B cell (primary cell): ENCODE results near the gene MYLK2. TPM values are rescaled to one million over a fixed set of nuclear protein-coding genes. Genes with fewer than 3 reads are reported as not detected.

Source experiments
- ATAC-seq: fragments of 200-7000 bp; cut with Tn5 transposase; one replicate; pipeline ENCODE4 v1.10.0; 2021; ENCODE audit warnings: low read depth, mild to moderate bottlenecking, moderate number of reproducible peaks, moderate library complexity
- CTCF ChIA-PET: fragments of 350-600 bp; sonication (Branson Sonifier 250); formaldehyde crosslinking; loops from one replicate; lab custom pipeline; 2021; ENCODE audit warnings: antibody characterized with exemption, inconsistent platforms; lab: Charles Lee
- POLR2A ChIA-PET: fragments of 350-600 bp; sonication (Branson Sonifier 250); formaldehyde crosslinking; loops from one replicate; lab custom pipeline; 2021; ENCODE audit warnings: antibody characterized with exemption; lab: Charles Lee
- DNase-seq: peaks from one replicate; pipeline ENCODE4 v3.0.0; 2013
- H2AFZ ChIP-seq: 2 replicates; pipeline ENCODE4 v1.6.1; 2012; ENCODE audit warnings: mild to moderate bottlenecking, low read depth, low read length; ENCODE audit not compliant: insufficient read depth, poor library complexity, severe bottlenecking
- H3K27ac ChIP-seq, 2 donors: 1 replicate in 1 of 2; 2 replicates in 1 of 2; pipeline ENCODE4 v1.5.1; 2012 to 2013; ENCODE audit warnings: low read length in 2 of 2, mild to moderate bottlenecking in 2 of 2, moderate library complexity in 1 of 2
- H3K27me3 ChIP-seq, 4 experiments: fragments of 200-600 bp in 1 of 4; sonication (generic) in 1 of 4; replicated peaks in 1 of 4; 1 replicate in 2 of 4; 2 replicates in 2 of 4; pipeline versions ENCODE4 v1.6.1 to v1.7.0; 2013 to 2016; ENCODE audit warnings: low read length in 3 of 4, mild to moderate bottlenecking in 2 of 4, mixed read lengths in 1 of 4, moderate library complexity in 1 of 4; ENCODE audit not compliant: insufficient read depth in 4 of 4, control insufficient read depth in 3 of 4; ENCODE audit errors: control extremely low read depth in 1 of 4
- H3K36me3 ChIP-seq, 2 experiments: replicated peaks in 1 of 2; 1 replicate in 1 of 2; 2 replicates in 1 of 2; pipeline versions ENCODE4 v1.6.1 to v1.7.1; 2013; ENCODE audit warnings: low read length in 1 of 2; ENCODE audit not compliant: insufficient read depth in 2 of 2, control insufficient read depth in 1 of 2; ENCODE audit errors: control extremely low read depth in 1 of 2, extremely low read depth in 1 of 2
- H3K4me1 ChIP-seq, 2 donors: fragments of 200-600 bp in 1 of 2; sonication (generic) in 1 of 2; 1 replicate in 1 of 2; 2 replicates in 1 of 2; pipeline versions ENCODE4 v1.5.1 to v1.6.1; 2013 to 2017; ENCODE audit warnings: low read length in 2 of 2; ENCODE audit not compliant: control insufficient read depth in 2 of 2, insufficient read depth in 2 of 2
- H3K4me2 ChIP-seq: replicated peaks from 2 replicates; pipeline ENCODE3; 2012; ENCODE audit warnings: mild to moderate bottlenecking, low read depth, low read length; ENCODE audit not compliant: poor library complexity, severe bottlenecking
- H3K4me3 ChIP-seq, 5 experiments: fragments of 200-600 bp in 1 of 5; sonication (generic) in 1 of 5; 1 replicate in 3 of 5; 2 replicates in 2 of 5; pipeline versions ENCODE4 v1.5.1 to v1.7.0; 2011 to 2016; ENCODE audit warnings: low read length in 4 of 5, mild to moderate bottlenecking in 4 of 5, low read depth in 2 of 5, control low read depth in 1 of 5, moderate library complexity in 1 of 5; ENCODE audit not compliant: insufficient read depth in 1 of 5; ENCODE audit errors: control extremely low read depth in 1 of 5, extremely low read depth in 1 of 5
- H3K79me2 ChIP-seq: fragments of 200-600 bp; sonication (generic); one replicate; pipeline ENCODE4 v1.6.0; 2016; ENCODE audit warnings: low read length; ENCODE audit not compliant: control insufficient read depth, insufficient read depth
- H3K9ac ChIP-seq: fragments of 200-600 bp; sonication (generic); 2 replicates; pipeline ENCODE4 v1.6.1; 2017; ENCODE audit warnings: mild to moderate bottlenecking, low read length, moderate library complexity
- H3K9me3 ChIP-seq, 3 donors: one replicate each; pipeline versions ENCODE4 v1.6.1 to v1.7.1; 2013; ENCODE audit warnings: low read length in 2 of 3; ENCODE audit not compliant: control insufficient read depth in 2 of 3, insufficient read depth in 1 of 3; ENCODE audit errors: control extremely low read depth in 1 of 3
- H4K20me1 ChIP-seq: 2 replicates; pipeline ENCODE4 v1.6.0; 2012; ENCODE audit warnings: mild to moderate bottlenecking, low read length; ENCODE audit not compliant: insufficient read depth, control insufficient read depth, poor library complexity, severe bottlenecking
- H3K27ac Mint-ChIP-seq: one replicate; pipeline ENCODE4 v1.8.0; 2021; ENCODE audit warnings: mixed read lengths
- H3K27me3 Mint-ChIP-seq: one replicate; pipeline ENCODE4 v1.8.0; 2021; ENCODE audit warnings: mixed read lengths
- H3K4me1 Mint-ChIP-seq: one replicate; pipeline ENCODE4 v1.8.0; 2021; ENCODE audit warnings: mixed read lengths
- H3K4me3 Mint-ChIP-seq: one replicate; pipeline ENCODE4 v1.8.0; 2021; ENCODE audit warnings: mixed read lengths
- H3K9me3 Mint-ChIP-seq: one replicate; pipeline ENCODE4 v1.8.0; 2022; ENCODE audit warnings: mixed read lengths; ENCODE audit not compliant: insufficient read depth
- CTCF ChIP-seq: fragments of 200-600 bp; IDR thresholded peaks from one replicate; pipeline ENCODE4 v1.8.0; 2022; ENCODE audit warnings: antibody characterized with exemption, mild to moderate bottlenecking
- EZH2 ChIP-seq: IDR thresholded peaks from 2 replicates; pipeline ENCODE4 v1.6.1; 2012; ENCODE audit warnings: borderline replicate concordance, low read depth, mild to moderate bottlenecking, moderate library complexity, low read length; ENCODE audit not compliant: insufficient read depth, poor library complexity, severe bottlenecking
- WGBS: methylation state at CpG from one replicate; pipeline ENCODE4 v1.1.5; 2013; ENCODE audit warnings: missing lambda C conversion rate; ENCODE audit not compliant: insufficient coverage; 5-methylcytosine and 5-hydroxymethylcytosine counted together
- intact Hi-C: fragments of 100-400 bp; cut with micrococcal nuclease; formaldehyde crosslinking; loops from one replicate; pipeline ENCODE4 v1.10.0; 2022
- polyA plus RNA-seq: library from polyadenylated mRNA; depleted of rRNA; stranded (reverse); fragments of >200 nt; gene quantifications from 2 replicates; pipeline ENCODE4 v1.2.3, GENCODE V29; 2012
- total RNA-seq, 2 donors: library from RNA; stranded (reverse); fragments of 120-200 nt in 1 of 2; gene quantifications; 1 replicate in 1 of 2; 2 replicates in 1 of 2; pipeline versions ENCODE4 v1.2.3 to v1.2.4, GENCODE V29; 2013 to 2022

MYLK2 gene
- total and polyA plus RNA-seq, 2 donors (not counting 1 experiment from before 2014, with no cell fraction given): not detected

GRCh38 chr20:31817461-31817860 lies 1.7 kb upstream of the MYLK2 start:
- TF ChIP-seq EZH2 (no peak), CTCF (no peak)
- 92% methylated on average over 4 of the region's 5 CpGs for WGBS
- Histone ChIP-seq H3K4me2 (no peak overlapping the region), H3K79me2 (no peaks in the 10 kb centered on the region), H3K4me3 (no peak overlapping the region), H4K20me1 (no peaks in the 10 kb centered on the region), H2AFZ (no peak overlapping the region), H3K36me3 (no peaks in the 10 kb centered on the region), H3K9me3 (no peaks in the 10 kb centered on the region), H3K9ac (no peak overlapping the region), H3K4me1 (peaks cover 0 to 1% of the 10 kb centered on the region in 2 donors), H3K27ac (no peak overlapping the region), H3K27me3 (no peaks in the 10 kb centered on the region)
- Mint-ChIP-seq H3K27me3 (peaks cover 8% of the 10 kb centered on the region), H3K4me3 (no peak overlapping the region), H3K27ac (no peak overlapping the region), H3K4me1 (peaks cover 3% of the 10 kb centered on the region), H3K9me3 (no peaks in the 10 kb centered on the region)
- DNase-seq (no peak), ATAC-seq (no peak)
- CTCF ChIA-PET: interaction anchor here (0.9 to 4.2 kb wide), 7 partner anchors 9 to 277 kb away, joined by 3 to 15 read pairs (median 3); no protein-coding TSS in a partner anchor
- POLR2A ChIA-PET: no interaction called here
- intact Hi-C loops: no loop called here

DNA sequence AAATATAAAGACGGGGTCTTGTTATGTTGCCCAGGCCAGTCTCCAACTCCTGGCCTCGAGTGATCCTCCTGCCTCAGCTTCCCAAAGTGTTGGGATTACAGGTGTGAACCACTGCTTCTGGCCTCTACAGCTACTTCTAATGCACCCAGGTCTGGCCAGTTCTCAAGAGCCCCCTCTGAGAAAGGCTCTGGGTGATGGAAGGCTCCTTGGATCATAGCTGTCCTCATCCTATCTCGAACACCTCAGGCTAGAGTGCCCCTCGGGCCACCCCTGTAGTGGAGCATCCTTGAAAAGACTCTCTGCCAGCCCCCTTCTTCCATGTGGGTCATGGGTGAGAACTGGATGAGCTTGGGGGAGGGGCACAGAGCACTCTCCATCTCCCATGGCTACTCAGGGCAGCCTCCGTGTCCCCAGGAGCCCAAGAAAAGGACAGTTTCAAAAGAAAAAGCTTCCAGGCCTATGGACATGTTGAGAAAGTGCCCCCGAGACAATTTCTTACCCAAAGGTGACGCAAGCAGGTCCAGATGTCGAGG lies 714 bp upstream of the MYLK2 start:
- no peak for DNase-seq
- Histone ChIP-seq H4K20me1 (no peaks in the 10 kb centered on the region), H3K27me3 (peaks cover 0 to 6% (median 0%) of the 10 kb centered on the region in 4 experiments), H2AFZ (no peak overlapping the region), H3K9ac (no peak overlapping the region), H3K79me2 (no peaks in the 10 kb centered on the region), H3K4me3 (no peak overlapping the region), H3K9me3 (no peaks in the 10 kb centered on the region), H3K27ac (no peak overlapping the region), H3K4me2 (no peak overlapping the region), H3K4me1 (peaks cover 6 to 8% of the 10 kb centered on the region in 2 donors), H3K36me3 (no peaks in the 10 kb centered on the region)
- intact Hi-C loops: no loop called here
- no peak overlapping the region for H3K4me3 Mint-ChIP-seq
- no peaks in the 10 kb centered on the region for H3K9me3 Mint-ChIP-seq
- CTCF ChIA-PET: interaction anchor here (0.9 to 4.2 kb wide), 4 partner anchors 10 to 276 kb away, joined by 3 to 15 read pairs (median 4); no protein-coding TSS in a partner anchor
- WGBS: 96% methylated on average over 6 of the region's 8 CpGs
- H3K27ac Mint-ChIP-seq: no peak overlapping the region
- H3K27me3 Mint-ChIP-seq: peaks cover 8% of the 10 kb centered on the region
- POLR2A ChIA-PET: no interaction called here
- H3K4me1 Mint-ChIP-seq: peaks cover 8% of the 10 kb centered on the region
- no peak for ATAC-seq
- no peak for TF ChIP-seq CTCF
- no peak for TF ChIP-seq EZH2
